DOHH2 (cell line): ENCODE data around the gene WDR91.

Experiments used
- H3F3A ChIP-seq: fragments of 200-600 bp; sonication (generic), shearing (Covaris generic); 2 replicates; pipeline ENCODE4 v1.6.0; 2016; ENCODE audit warnings: antibody characterized with exemption, mild to moderate bottlenecking; ENCODE audit not compliant: control insufficient read depth, insufficient read depth
- H3K27ac ChIP-seq: fragments of 200-600 bp; sonication (generic); 2 replicates; pipeline ENCODE4 v1.5.1; 2014; ENCODE audit warnings: low read depth, mild to moderate bottlenecking, low read length, moderate library complexity
- H3K27me3 ChIP-seq: fragments of 200-600 bp; sonication (generic); 2 replicates; pipeline ENCODE4 v1.6.1; 2014; ENCODE audit warnings: mild to moderate bottlenecking, low read length, mixed read lengths; ENCODE audit not compliant: control insufficient read depth
- H3K36me3 ChIP-seq: fragments of 200-600 bp; sonication (generic); 2 replicates; pipeline ENCODE4 v1.6.1; 2014; ENCODE audit warnings: mild to moderate bottlenecking, low read length, moderate library complexity, mixed read lengths; ENCODE audit not compliant: control insufficient read depth
- H3K4me1 ChIP-seq: fragments of 200-600 bp; sonication (generic); 2 replicates; pipeline ENCODE4 v1.6.1; 2014; ENCODE audit warnings: mild to moderate bottlenecking, low read length, mixed read lengths; ENCODE audit not compliant: control insufficient read depth
- H3K4me2 ChIP-seq: fragments of 200-600 bp; sonication (generic); 2 replicates; pipeline ENCODE4 v1.6.0; 2014; ENCODE audit warnings: mild to moderate bottlenecking, low read length, moderate library complexity
- H3K4me3 ChIP-seq: fragments of 200-600 bp; sonication (generic); 2 replicates; pipeline ENCODE4 v1.5.1; 2014; ENCODE audit warnings: mild to moderate bottlenecking, low read length, mixed read lengths
- H3K79me2 ChIP-seq: fragments of 200-600 bp; sonication (generic); 2 replicates; pipeline ENCODE4 v1.6.1; 2014; ENCODE audit warnings: mild to moderate bottlenecking, low read length, mixed read lengths; ENCODE audit not compliant: control insufficient read depth
- H3K9me2 ChIP-seq: fragments of 200-600 bp; sonication (generic); replicated peaks from 2 replicates; pipeline ENCODE4 v1.6.1; 2014; ENCODE audit warnings: mild to moderate bottlenecking, low read length, mixed read lengths; ENCODE audit not compliant: control insufficient read depth
- H3K9me3 ChIP-seq: fragments of 200-600 bp; sonication (generic); 2 replicates; pipeline ENCODE4 v1.6.1; 2014; ENCODE audit warnings: antibody characterized with exemption, low read length, mixed read lengths; ENCODE audit not compliant: control insufficient read depth, insufficient read depth
- H4K20me1 ChIP-seq: fragments of 200-600 bp; sonication (generic); 2 replicates; pipeline ENCODE4 v1.6.0; 2014; ENCODE audit warnings: low read depth, mild to moderate bottlenecking, antibody characterized with exemption, low read length, moderate library complexity; ENCODE audit not compliant: control insufficient read depth, insufficient read depth
- EZH2phosphoT487 ChIP-seq: fragments of 200-600 bp; sonication (generic); IDR thresholded peaks from 2 replicates; pipeline ENCODE4 v1.6.1; 2017; ENCODE audit warnings: borderline replicate concordance, mild to moderate bottlenecking, antibody characterized with exemption, low read length, moderate library complexity, mixed read lengths
- TF ChIP-seq, protein P1 (sequence below): fragments of 200-600 bp; sonication (generic); IDR thresholded peaks from one replicate; pipeline ENCODE4 v1.5.1; 2014; ENCODE audit warnings: antibody characterized with exemption, mild to moderate bottlenecking, low read depth, low read length; ENCODE audit not compliant: poor library complexity, severe bottlenecking

WDR91 gene

GRCh38 chr7:135167365-135167917 lies 43.9 kb downstream of the WDR91 start:
- Histone ChIP-seq H3K4me3 (no peak overlapping the region), H3K4me1 (peaks cover 22% of the 10 kb centered on the region), H3K36me3 (peaks cover 74% of the 10 kb centered on the region), H3F3A (peaks cover 13% of the 10 kb centered on the region), H3K27ac (no peak overlapping the region), H3K27me3 (no peaks in the 10 kb centered on the region), H3K79me2 (peaks cover 50% of the 10 kb centered on the region), H3K9me3 (peaks cover 6% of the 10 kb centered on the region), H4K20me1 (no peaks in the 10 kb centered on the region), H3K4me2 (0 out of 2 replicates have a peak overlapping the region, but pooled peaks have one; percentile 4), H3K9me2 (no peaks in the 10 kb centered on the region)
- no peak for TF ChIP-seq EZH2phosphoT487
- TF ChIP-seq, protein P1, sequence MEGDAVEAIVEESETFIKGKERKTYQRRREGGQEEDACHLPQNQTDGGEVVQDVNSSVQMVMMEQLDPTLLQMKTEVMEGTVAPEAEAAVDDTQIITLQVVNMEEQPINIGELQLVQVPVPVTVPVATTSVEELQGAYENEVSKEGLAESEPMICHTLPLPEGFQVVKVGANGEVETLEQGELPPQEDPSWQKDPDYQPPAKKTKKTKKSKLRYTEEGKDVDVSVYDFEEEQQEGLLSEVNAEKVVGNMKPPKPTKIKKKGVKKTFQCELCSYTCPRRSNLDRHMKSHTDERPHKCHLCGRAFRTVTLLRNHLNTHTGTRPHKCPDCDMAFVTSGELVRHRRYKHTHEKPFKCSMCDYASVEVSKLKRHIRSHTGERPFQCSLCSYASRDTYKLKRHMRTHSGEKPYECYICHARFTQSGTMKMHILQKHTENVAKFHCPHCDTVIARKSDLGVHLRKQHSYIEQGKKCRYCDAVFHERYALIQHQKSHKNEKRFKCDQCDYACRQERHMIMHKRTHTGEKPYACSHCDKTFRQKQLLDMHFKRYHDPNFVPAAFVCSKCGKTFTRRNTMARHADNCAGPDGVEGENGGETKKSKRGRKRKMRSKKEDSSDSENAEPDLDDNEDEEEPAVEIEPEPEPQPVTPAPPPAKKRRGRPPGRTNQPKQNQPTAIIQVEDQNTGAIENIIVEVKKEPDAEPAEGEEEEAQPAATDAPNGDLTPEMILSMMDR = no peak

GRCh38 chr7:135166338-135166990 lies 44.9 kb downstream of the WDR91 start:
- Histone ChIP-seq H3K27ac (no peak overlapping the region), H3K79me2 (peaks cover 40% of the 10 kb centered on the region), H3K4me1 (peaks cover 22% of the 10 kb centered on the region), H3K9me3 (peaks cover 14% of the 10 kb centered on the region), H4K20me1 (no peaks in the 10 kb centered on the region), H3K9me2 (no peaks in the 10 kb centered on the region), H3K4me2 (no peak overlapping the region), H3K27me3 (no peaks in the 10 kb centered on the region), H3K4me3 (no peak overlapping the region), H3F3A (peaks cover 13% of the 10 kb centered on the region), H3K36me3 (peaks cover 84% of the 10 kb centered on the region)
- TF ChIP-seq, protein P1 = no peak
- no peak for TF ChIP-seq EZH2phosphoT487

DNA sequence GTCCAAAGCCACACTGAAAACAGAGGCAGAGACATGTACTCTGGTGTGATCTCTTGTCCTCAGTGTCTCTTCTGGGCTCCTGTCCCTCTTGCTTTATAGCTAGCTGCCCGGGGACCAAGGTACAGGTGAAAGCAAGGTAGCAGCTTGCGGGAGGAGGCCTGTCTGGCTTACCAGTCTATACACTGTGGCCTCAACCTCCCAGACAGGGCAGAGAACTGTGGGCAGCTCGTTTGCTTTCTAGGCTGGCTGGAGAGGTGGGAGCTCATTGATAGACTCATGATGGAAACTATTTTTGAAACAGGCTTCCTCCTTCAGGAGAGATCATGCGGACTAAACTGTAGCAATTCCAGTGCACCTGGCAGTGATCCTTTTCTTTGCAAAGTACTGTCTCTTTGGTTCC lies 45.5 kb downstream of the WDR91 start:
- H3K36me3 ChIP-seq = peaks cover 87% of the 10 kb centered on the region
- H3K4me1 ChIP-seq = peaks cover 26% of the 10 kb centered on the region
- no peaks in the 10 kb centered on the region for H4K20me1 ChIP-seq
- H3K9me3 ChIP-seq = peaks cover 14% of the 10 kb centered on the region
- H3K27me3 ChIP-seq = no peaks in the 10 kb centered on the region
- TF ChIP-seq EZH2phosphoT487 = no peak
- TF ChIP-seq, protein P1 = no peak
- H3K9me2 ChIP-seq = no peaks in the 10 kb centered on the region
- H3K4me3 ChIP-seq = no peak overlapping the region
- peaks cover 10% of the 10 kb centered on the region for H3F3A ChIP-seq
- H3K4me2 ChIP-seq = no peak overlapping the region
- H3K27ac ChIP-seq = no peak overlapping the region
- peaks cover 38% of the 10 kb centered on the region for H3K79me2 ChIP-seq
